Measurements from ENCODE around the gene STK25. TPM values are rescaled to one million over a fixed set of nuclear protein-coding genes. Genes with fewer than 3 reads are reported as not detected.

Gene STK25
- total RNA-seq, 1 donor from 2014 or later = 218 TPM

DNA sequence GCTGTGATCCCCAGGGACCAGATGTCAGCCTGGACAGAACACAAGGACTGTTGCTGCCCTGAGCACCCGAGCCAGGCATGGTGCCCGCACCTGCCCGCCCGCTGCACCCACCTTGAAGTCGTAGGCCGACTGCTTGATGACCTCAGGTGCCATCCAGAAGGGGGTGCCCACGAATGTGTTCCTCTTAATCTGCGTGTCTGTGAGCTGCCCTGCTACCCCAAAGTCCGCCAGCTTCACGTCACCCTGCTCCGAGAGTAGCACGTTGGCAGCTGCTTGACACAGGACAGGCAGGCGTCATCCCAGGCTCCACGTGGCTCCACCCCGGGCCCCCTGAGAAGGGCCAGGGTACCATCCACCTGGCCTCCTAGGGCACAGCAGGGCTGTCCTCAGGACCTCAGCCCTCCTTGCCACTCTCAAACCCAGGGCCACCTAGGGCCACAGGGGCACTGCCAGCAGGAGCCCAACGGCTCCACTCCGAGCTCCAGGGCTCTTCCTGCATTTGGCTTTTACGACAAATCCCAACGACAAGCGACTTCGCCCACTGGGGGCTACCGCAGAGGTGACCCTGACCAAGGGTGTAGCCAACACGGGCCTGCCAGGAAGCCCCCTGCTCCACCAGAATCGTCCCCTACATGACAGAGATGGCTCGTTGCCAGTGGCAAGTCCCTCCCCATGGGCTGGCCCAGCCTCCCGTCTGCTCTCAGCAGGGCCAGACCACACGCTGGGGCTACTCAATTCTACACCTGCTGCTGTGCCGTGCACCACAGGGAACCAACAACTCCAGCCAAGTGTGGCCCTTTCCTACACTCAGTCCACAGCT, 9.0 kb downstream of the STK25 start:
- Histone ChIP-seq H3K4me3 (ENCODE audit: low read depth, low read length) (no peak overlapping the region), H3K27me3 (ENCODE audit: control insufficient read depth, insufficient read depth, low read length) (no peaks in the 10 kb centered on the region), H3K36me3 (ENCODE audit: control insufficient read depth, insufficient read depth, low read length) (peaks cover 44% of the 10 kb centered on the region)
- DNase-seq (ENCODE audit: low read depth) (no peak), FAIRE-seq (peak; percentile 23)
- TF ChIP-seq, protein P1, sequence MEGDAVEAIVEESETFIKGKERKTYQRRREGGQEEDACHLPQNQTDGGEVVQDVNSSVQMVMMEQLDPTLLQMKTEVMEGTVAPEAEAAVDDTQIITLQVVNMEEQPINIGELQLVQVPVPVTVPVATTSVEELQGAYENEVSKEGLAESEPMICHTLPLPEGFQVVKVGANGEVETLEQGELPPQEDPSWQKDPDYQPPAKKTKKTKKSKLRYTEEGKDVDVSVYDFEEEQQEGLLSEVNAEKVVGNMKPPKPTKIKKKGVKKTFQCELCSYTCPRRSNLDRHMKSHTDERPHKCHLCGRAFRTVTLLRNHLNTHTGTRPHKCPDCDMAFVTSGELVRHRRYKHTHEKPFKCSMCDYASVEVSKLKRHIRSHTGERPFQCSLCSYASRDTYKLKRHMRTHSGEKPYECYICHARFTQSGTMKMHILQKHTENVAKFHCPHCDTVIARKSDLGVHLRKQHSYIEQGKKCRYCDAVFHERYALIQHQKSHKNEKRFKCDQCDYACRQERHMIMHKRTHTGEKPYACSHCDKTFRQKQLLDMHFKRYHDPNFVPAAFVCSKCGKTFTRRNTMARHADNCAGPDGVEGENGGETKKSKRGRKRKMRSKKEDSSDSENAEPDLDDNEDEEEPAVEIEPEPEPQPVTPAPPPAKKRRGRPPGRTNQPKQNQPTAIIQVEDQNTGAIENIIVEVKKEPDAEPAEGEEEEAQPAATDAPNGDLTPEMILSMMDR (IDR thresholded peaks at IDR 0.05; ENCODE audit: insufficient read depth, low read length, severe bottlenecking) = no peak

- peaks cover 46% of the 10 kb centered on the region for H3K36me3 ChIP-seq (ENCODE audit: control insufficient read depth, insufficient read depth, low read length)
- TF ChIP-seq, protein P1 (IDR thresholded peaks at IDR 0.05; ENCODE audit: insufficient read depth, low read length, severe bottlenecking) = no peak
- H3K27me3 ChIP-seq (ENCODE audit: control insufficient read depth, insufficient read depth, low read length) = no peaks in the 10 kb centered on the region
- no peak for DNase-seq (ENCODE audit: low read depth)
- FAIRE-seq = no peak
- no peak overlapping the region for H3K4me3 ChIP-seq (ENCODE audit: low read depth, low read length)
Measured at GRCh38 chr2:241498115-241499070, 10.0 kb downstream of the STK25 start.

- TF ChIP-seq, protein P1 (IDR thresholded peaks at IDR 0.05; ENCODE audit: insufficient read depth, low read length, severe bottlenecking) = no peak
- FAIRE-seq (no peak), DNase-seq (ENCODE audit: low read depth) (no peak)
- H3K36me3 ChIP-seq (ENCODE audit: control insufficient read depth, insufficient read depth, low read length) = peaks cover 46% of the 10 kb centered on the region
- no peaks in the 10 kb centered on the region for H3K27me3 ChIP-seq (ENCODE audit: control insufficient read depth, insufficient read depth, low read length)
- H3K4me3 ChIP-seq (ENCODE audit: low read depth, low read length) = no peak overlapping the region
Measured at GRCh38 chr2:241496904-241497877, 11.2 kb downstream of the STK25 start.

GRCh38 chr2:241496003-241496707, 12.2 kb downstream of the STK25 start:
- no peak for DNase-seq (ENCODE audit: low read depth)
- no peak for FAIRE-seq
- Histone ChIP-seq H3K27me3 (ENCODE audit: control insufficient read depth, insufficient read depth, low read length) (no peaks in the 10 kb centered on the region), H3K36me3 (ENCODE audit: control insufficient read depth, insufficient read depth, low read length) (peaks cover 45% of the 10 kb centered on the region), H3K4me3 (ENCODE audit: low read depth, low read length) (no peak overlapping the region)
- TF ChIP-seq, protein P1 (IDR thresholded peaks at IDR 0.05; ENCODE audit: insufficient read depth, low read length, severe bottlenecking) = no peak
